ENCODE results near the gene CLEC20A. TPM values are rescaled to one million over a fixed set of nuclear protein-coding genes. Genes with fewer than 3 reads are reported as not detected.

The CLEC20A gene
- total and polyA plus RNA-seq, 9 of the 15 experiments (the other 6 are each of a cell fraction or from before 2014, with no cell fraction given): not detected

DNA sequence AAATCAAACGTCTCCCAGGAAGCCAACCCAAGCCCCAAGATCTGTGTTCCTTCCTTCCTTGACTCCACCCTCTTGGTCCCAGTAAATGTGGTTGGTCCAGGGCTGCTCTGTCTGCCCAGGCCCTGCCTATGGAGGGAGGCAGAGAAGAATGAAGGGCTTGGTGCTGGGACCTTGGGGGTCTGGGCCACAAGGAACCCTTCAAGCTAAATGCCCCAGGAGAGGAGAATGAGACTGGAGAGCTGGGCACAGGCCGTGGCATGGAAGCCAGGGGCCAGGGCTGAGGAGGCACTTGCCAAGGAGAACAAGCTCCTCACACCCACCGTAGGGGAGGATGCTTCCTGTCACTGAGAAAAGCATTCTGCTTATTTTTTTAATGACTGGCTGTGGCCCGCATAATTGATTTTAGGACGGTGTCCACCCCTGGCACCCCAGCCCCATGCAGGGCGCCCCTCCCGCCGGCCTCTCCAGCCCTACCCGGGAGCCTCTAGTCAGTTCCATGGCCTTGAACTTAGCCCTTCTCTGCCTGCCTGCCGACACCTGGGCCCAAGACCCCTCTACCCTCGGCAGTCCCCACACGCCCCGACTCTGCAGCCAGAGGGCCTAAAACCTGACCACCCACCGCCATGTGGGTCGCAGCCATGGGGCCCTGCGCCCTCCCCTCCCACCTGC, 889 bp downstream of the CLEC20A start (continued):
- no peak for TF ChIP-seq NKRF (IDR thresholded peaks at IDR 0.05; ENCODE audit: borderline replicate concordance)
- no peak for TF ChIP-seq ZNF311 (CRISPR knock-in tag; IDR thresholded peaks at IDR 0.05)
- TF ChIP-seq, protein P1, sequence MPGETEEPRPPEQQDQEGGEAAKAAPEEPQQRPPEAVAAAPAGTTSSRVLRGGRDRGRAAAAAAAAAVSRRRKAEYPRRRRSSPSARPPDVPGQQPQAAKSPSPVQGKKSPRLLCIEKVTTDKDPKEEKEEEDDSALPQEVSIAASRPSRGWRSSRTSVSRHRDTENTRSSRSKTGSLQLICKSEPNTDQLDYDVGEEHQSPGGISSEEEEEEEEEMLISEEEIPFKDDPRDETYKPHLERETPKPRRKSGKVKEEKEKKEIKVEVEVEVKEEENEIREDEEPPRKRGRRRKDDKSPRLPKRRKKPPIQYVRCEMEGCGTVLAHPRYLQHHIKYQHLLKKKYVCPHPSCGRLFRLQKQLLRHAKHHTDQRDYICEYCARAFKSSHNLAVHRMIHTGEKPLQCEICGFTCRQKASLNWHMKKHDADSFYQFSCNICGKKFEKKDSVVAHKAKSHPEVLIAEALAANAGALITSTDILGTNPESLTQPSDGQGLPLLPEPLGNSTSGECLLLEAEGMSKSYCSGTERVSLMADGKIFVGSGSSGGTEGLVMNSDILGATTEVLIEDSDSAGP (CRISPR knock-in tag; IDR thresholded peaks at IDR 0.05): no peak
- no peak for TF ChIP-seq ZKSCAN8 (CRISPR knock-in tag; IDR thresholded peaks at IDR 0.05)
- TF ChIP-seq, protein P2, sequence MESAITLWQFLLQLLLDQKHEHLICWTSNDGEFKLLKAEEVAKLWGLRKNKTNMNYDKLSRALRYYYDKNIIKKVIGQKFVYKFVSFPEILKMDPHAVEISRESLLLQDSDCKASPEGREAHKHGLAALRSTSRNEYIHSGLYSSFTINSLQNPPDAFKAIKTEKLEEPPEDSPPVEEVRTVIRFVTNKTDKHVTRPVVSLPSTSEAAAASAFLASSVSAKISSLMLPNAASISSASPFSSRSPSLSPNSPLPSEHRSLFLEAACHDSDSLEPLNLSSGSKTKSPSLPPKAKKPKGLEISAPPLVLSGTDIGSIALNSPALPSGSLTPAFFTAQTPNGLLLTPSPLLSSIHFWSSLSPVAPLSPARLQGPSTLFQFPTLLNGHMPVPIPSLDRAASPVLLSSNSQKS (CRISPR knock-in tag; IDR thresholded peaks at IDR 0.05): no peak

Data from K562 (cell line).